Loucy (cell line): Measurements from ENCODE around the gene GNAQ.

Experiments used
- H2AFZ ChIP-seq: fragments of 200-600 bp; sonication (generic); 2 replicates; pipeline ENCODE4 v1.6.0; 2016; ENCODE audit warnings: antibody characterized with exemption, mild to moderate bottlenecking, low read length, moderate library complexity
- H3F3A ChIP-seq: fragments of 200-600 bp; 2 replicates; pipeline ENCODE4 v1.6.0; 2016; ENCODE audit warnings: antibody characterized with exemption, low read depth, mild to moderate bottlenecking
- H3K27me3 ChIP-seq: fragments of 200-600 bp; sonication (generic); 2 replicates; pipeline ENCODE4 v1.6.1; 2014; ENCODE audit warnings: low read length, mild to moderate bottlenecking; ENCODE audit not compliant: insufficient read depth, poor library complexity, severe bottlenecking
- H3K36me3 ChIP-seq: fragments of 200-600 bp; sonication (generic); 2 replicates; pipeline ENCODE4 v1.6.1; 2016; ENCODE audit warnings: low read length; ENCODE audit not compliant: insufficient read depth
- H3K4me1 ChIP-seq: fragments of 200-600 bp; sonication (generic); 2 replicates; pipeline ENCODE4 v1.5.1; 2014; ENCODE audit warnings: low read length, mild to moderate bottlenecking; ENCODE audit not compliant: insufficient read depth, poor library complexity, severe bottlenecking
- H3K4me2 ChIP-seq: fragments of 200-600 bp; sonication (generic); 2 replicates; pipeline ENCODE4 v1.6.0; 2014; ENCODE audit warnings: antibody characterized with exemption, low read length, low read depth, mild to moderate bottlenecking; ENCODE audit not compliant: poor library complexity, severe bottlenecking
- H3K4me3 ChIP-seq: fragments of 200-600 bp; sonication (generic); 2 replicates; pipeline ENCODE4 v1.5.1; 2014; ENCODE audit warnings: low read length, mild to moderate bottlenecking, mixed read lengths; ENCODE audit not compliant: poor library complexity, severe bottlenecking
- H3K79me2 ChIP-seq: fragments of 200-600 bp; sonication (generic); 2 replicates; pipeline ENCODE4 v1.6.1; 2014; ENCODE audit warnings: low read length; ENCODE audit not compliant: insufficient read depth
- H3K9ac ChIP-seq: fragments of 200-600 bp; sonication (generic); 2 replicates; pipeline ENCODE4 v1.6.0; 2014; ENCODE audit warnings: mild to moderate bottlenecking, low read depth, low read length, moderate library complexity; ENCODE audit not compliant: poor library complexity, severe bottlenecking
- H3K9me2 ChIP-seq: fragments of 200-600 bp; sonication (generic); replicated peaks from 2 replicates; pipeline ENCODE4 v1.6.1; 2016; ENCODE audit warnings: low read depth, low read length, mixed read lengths
- H3K9me3 ChIP-seq: fragments of 200-600 bp; sonication (generic); 2 replicates; pipeline ENCODE4 v1.6.1; 2014; ENCODE audit warnings: mild to moderate bottlenecking, antibody characterized with exemption, low read length, low read depth; ENCODE audit not compliant: insufficient read depth
- H4K20me1 ChIP-seq: fragments of 200-600 bp; sonication (generic); 2 replicates; pipeline ENCODE4 v1.6.0; 2014; ENCODE audit warnings: antibody characterized with exemption, low read length, mild to moderate bottlenecking; ENCODE audit not compliant: insufficient read depth, poor library complexity, severe bottlenecking
- CTCF ChIP-seq: fragments of 200-600 bp; sonication (generic); conservative IDR thresholded peaks from 2 replicates; pipeline ENCODE4 v1.5.1; 2014; ENCODE audit warnings: mild to moderate bottlenecking, antibody characterized with exemption, low read length
- EZH2phosphoT487 ChIP-seq: fragments of 200-600 bp; IDR thresholded peaks from 2 replicates; pipeline ENCODE4 v1.6.1; 2018; ENCODE audit warnings: antibody characterized with exemption, mild to moderate bottlenecking, moderate library complexity, borderline replicate concordance

GNAQ gene

GRCh38 chr9:77896269-77896937, 135.2 kb downstream of the GNAQ start:
- Histone ChIP-seq H3K4me3 (no peak overlapping the region), H2AFZ (no peak overlapping the region), H3F3A (0 out of 2 replicates have a peak, but pooled peaks cover 8% of the 10 kb centered on the region), H3K4me1 (peaks cover 72% of the 10 kb centered on the region), H4K20me1 (no peaks in the 10 kb centered on the region), H3K79me2 (peaks cover 95% of the 10 kb centered on the region), H3K4me2 (peak overlapping the region; percentile 37), H3K9ac (peak overlapping the region; percentile 51), H3K27me3 (no peaks in the 10 kb centered on the region), H3K9me3 (no peaks in the 10 kb centered on the region), H3K36me3 (peaks cover 13% of the 10 kb centered on the region), H3K9me2 (no peaks in the 10 kb centered on the region)
- no peak for TF ChIP-seq CTCF
- TF ChIP-seq EZH2phosphoT487: no peak

DNA sequence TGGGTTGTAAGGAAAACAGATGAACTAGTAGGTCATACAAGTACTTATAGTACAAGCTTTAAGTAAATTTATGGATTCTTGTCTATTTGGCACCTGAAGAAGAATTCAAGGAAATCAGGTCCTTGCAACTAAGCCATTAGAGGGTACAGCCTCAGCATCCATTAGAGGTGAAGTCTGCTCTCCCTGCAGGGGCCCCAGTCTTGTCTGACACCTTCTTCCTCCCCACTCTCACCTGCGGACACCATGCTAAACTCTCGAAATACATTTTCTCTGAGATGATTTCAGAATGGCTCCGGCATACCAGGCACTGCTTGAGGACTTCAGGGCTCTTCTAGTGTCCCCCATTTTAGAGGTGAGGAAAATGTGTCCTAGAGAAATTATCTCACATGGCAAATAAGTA, 137.9 kb downstream of the GNAQ start:
- Histone ChIP-seq H3F3A (0 out of 2 replicates have a peak, but pooled peaks cover 8% of the 10 kb centered on the region), H3K4me2 (peak overlapping the region; percentile 8), H3K4me1 (peaks cover 53% of the 10 kb centered on the region), H3K27me3 (no peaks in the 10 kb centered on the region), H3K9me2 (no peaks in the 10 kb centered on the region), H3K9ac (no peak overlapping the region), H4K20me1 (peaks cover 5% of the 10 kb centered on the region), H3K36me3 (peaks cover 15% of the 10 kb centered on the region), H2AFZ (no peak overlapping the region), H3K4me3 (no peak overlapping the region), H3K79me2 (peaks cover 93% of the 10 kb centered on the region), H3K9me3 (no peaks in the 10 kb centered on the region)
- TF ChIP-seq EZH2phosphoT487: no peak

GRCh38 chr9:77892955-77893514, 138.6 kb downstream of the GNAQ start:
- Histone ChIP-seq H3F3A (0 out of 2 replicates have a peak, but pooled peaks cover 5% of the 10 kb centered on the region), H3K27me3 (no peaks in the 10 kb centered on the region), H3K9me3 (no peaks in the 10 kb centered on the region), H3K79me2 (peaks cover 92% of the 10 kb centered on the region), H3K4me2 (peak overlapping the region; percentile 8), H4K20me1 (peaks cover 5% of the 10 kb centered on the region), H3K9ac (no peak overlapping the region), H3K4me3 (no peak overlapping the region), H2AFZ (no peak overlapping the region), H3K9me2 (no peaks in the 10 kb centered on the region), H3K36me3 (peaks cover 15% of the 10 kb centered on the region), H3K4me1 (peaks cover 48% of the 10 kb centered on the region)
- no peak for TF ChIP-seq CTCF
- TF ChIP-seq EZH2phosphoT487: no peak

DNA sequence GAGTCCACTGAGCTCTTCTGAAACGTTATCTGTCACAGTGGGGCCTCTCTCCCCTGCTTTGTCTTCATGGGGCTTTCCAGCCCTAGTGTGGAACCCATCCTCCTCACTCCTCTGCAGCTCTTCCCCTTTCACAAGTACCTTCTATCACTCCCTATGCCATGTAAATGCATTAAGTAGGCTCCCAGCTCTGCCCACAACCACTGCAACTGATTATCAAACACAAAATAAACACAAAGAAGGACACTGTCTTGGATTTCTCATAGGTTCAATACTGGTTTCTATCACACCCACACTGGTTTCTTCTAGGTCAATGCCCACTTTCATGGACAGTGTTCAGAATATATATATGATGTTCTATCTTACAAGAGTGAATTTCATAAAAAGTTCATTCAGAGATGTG, 139.4 kb downstream of the GNAQ start:
- H3K79me2 ChIP-seq: peaks cover 92% of the 10 kb centered on the region
- H3K27me3 ChIP-seq: no peaks in the 10 kb centered on the region
- peaks cover 40% of the 10 kb centered on the region for H3K4me1 ChIP-seq
- H3K36me3 ChIP-seq: peaks cover 15% of the 10 kb centered on the region
- no peaks in the 10 kb centered on the region for H3K9me3 ChIP-seq
- H2AFZ ChIP-seq: no peak overlapping the region
- H4K20me1 ChIP-seq: peaks cover 5% of the 10 kb centered on the region
- H3K9ac ChIP-seq: no peak overlapping the region
- 0 out of 2 replicates have a peak, but pooled peaks cover 5% of the 10 kb centered on the region for H3F3A ChIP-seq
- no peak overlapping the region for H3K4me3 ChIP-seq
- H3K9me2 ChIP-seq: no peaks in the 10 kb centered on the region
- TF ChIP-seq EZH2phosphoT487 (no peak), CTCF (no peak)
- peak overlapping the region; percentile 31 for H3K4me2 ChIP-seq
